Heart left ventricle (tissue), 13 donors: Measurements from ENCODE around the gene F3.

ENCODE experiments used
- CTCF ChIP-seq, 12 donors: fragments of 200-600 bp; sonication (generic) in 4 of 12; IDR thresholded peaks; one replicate each; pipeline versions ENCODE4 v1.5.0 to v1.8.0; 2018 to 2022; ENCODE audit warnings: antibody characterized with exemption in 12 of 12, mild to moderate bottlenecking in 5 of 12
- POLR2A ChIP-seq, 2 donors: fragments of 450-650 bp; IDR thresholded peaks; one replicate each; pipeline ENCODE4 v1.6.1; 2017; ENCODE audit warnings: antibody characterized with exemption in 2 of 2, mild to moderate bottlenecking in 2 of 2, moderate library complexity in 2 of 2
- donor health status: ischemic (EF 13 %, LVEDD 7.1; RV severe dilation, severe dysfunction).
- donor health status: DM: no; HTN: yes; CAD: no.
- donor health status: DM: no; HTN: no; CAD: no.
- donor health status: ischemic (EF 25% LVEDD 6.9; RV normal size, moderate dysfunction).
- donor health status: ischemic (EF 25% LVEDD 5.7; RV mildly dilated, moderate dysfunction).
- donor health status: ischemic (EF 35%, LVEDD 5.7; RV mildly dilated, moderate dysfunction).
- donor health status: nonischemic (EF 11% LVEDD 7.7; RV severe dilation, severe dysfunction).
- donor health status: DM: yes; HTN: yes; CAD: no.
- donor health status: PGD.
- donor health status: ischemic (EF 29% LVEDD 5.4; RV normal size, mild dysfunction).
- donor health status: nonischemic (EF 23%, LVEDD 6.1; RV moderate dilation, normal function).

GRCh38 chr1:94512816-94513215 lies 28.7 kb downstream of the F3 start:
- TF ChIP-seq CTCF (IDR thresholded peaks at IDR 0.05) (no peak), POLR2A (IDR thresholded peaks at IDR 0.05) (no peak)
